IMR-90 (cell line): ENCODE results near the gene HOXB6. TPM values are rescaled to one million over a fixed set of nuclear protein-coding genes. Genes with fewer than 3 reads are reported as not detected.

Source experiments
- ATAC-seq: fragments of 200-7000 bp; cut with Tn5 transposase; 2 replicates; pipeline ENCODE4 v1.9.1; 2020; ENCODE audit warnings: low read depth, mild to moderate bottlenecking, moderate library complexity
- BruUV-seq: library from RNA; stranded (reverse); fragments of 400-500 nt; replicated peaks from 2 replicates; lab custom pipeline; 2021; lab: Mats Ljungman, UMichigan
- CTCF ChIA-PET: fragments of 300-600 bp; formaldehyde crosslinking; extraction: SDS; loops from one replicate; lab custom pipeline; 2021; ENCODE audit warnings: antibody characterized with exemption; lab: Yijun Ruan, JAX
- POLR2A ChIA-PET: fragments of 300-600 bp; sonication (Branson Sonifier 250); formaldehyde crosslinking; loops from one replicate; lab custom pipeline; 2022; ENCODE audit warnings: antibody characterized with exemption; ENCODE audit not compliant: unreplicated experiment; lab: Charles Lee
- DNase-seq: peaks from one replicate; pipeline ENCODE4 v3.0.0; 2013
- H2AFZ ChIP-seq: replicated peaks from 2 replicates; pipeline ENCODE3; 2013; ENCODE audit warnings: low read length, mild to moderate bottlenecking; ENCODE audit not compliant: poor library complexity
- H2AK5ac ChIP-seq: 2 replicates; pipeline ENCODE4 v1.6.1; 2013; ENCODE audit warnings: low read depth, low read length, inconsistent platforms
- H2AK9ac ChIP-seq: replicated peaks from 2 replicates; pipeline ENCODE3; 2013; ENCODE audit warnings: mild to moderate bottlenecking, low read depth, low read length, moderate library complexity; ENCODE audit not compliant: poor library complexity
- H2BK120ac ChIP-seq: 2 replicates; pipeline ENCODE4 v1.6.1; 2013; ENCODE audit warnings: low read depth, low read length, inconsistent platforms
- H2BK15ac ChIP-seq: 3 replicates; pipeline ENCODE4 v1.6.1; 2013; ENCODE audit warnings: low read depth, low read length, inconsistent platforms
- H2BK20ac ChIP-seq: 2 replicates; pipeline ENCODE4 v1.6.1; 2013; ENCODE audit warnings: low read depth, mild to moderate bottlenecking, inconsistent platforms, low read length, moderate library complexity
- H2BK5ac ChIP-seq: 2 replicates; pipeline ENCODE4 v1.6.1; 2013; ENCODE audit warnings: mild to moderate bottlenecking, low read depth, low read length, inconsistent platforms; ENCODE audit not compliant: poor library complexity, severe bottlenecking
- H3K14ac ChIP-seq: replicated peaks from 2 replicates; pipeline ENCODE4 v1.6.1; 2013; ENCODE audit warnings: low read depth, low read length, inconsistent platforms
- H3K18ac ChIP-seq: 2 replicates; pipeline ENCODE4 v1.6.1; 2013; ENCODE audit warnings: low read depth, low read length, control low read depth
- H3K23ac ChIP-seq: 2 replicates; pipeline ENCODE4 v1.6.1; 2013; ENCODE audit warnings: low read depth, low read length, inconsistent platforms
- H3K27ac ChIP-seq: 2 replicates; pipeline ENCODE4 v1.5.1; 2013; ENCODE audit warnings: mild to moderate bottlenecking, control low read depth, low read length; ENCODE audit not compliant: insufficient read depth
- H3K27me3 ChIP-seq: 2 replicates; pipeline ENCODE4 v1.6.1; 2013; ENCODE audit warnings: low read length; ENCODE audit not compliant: control insufficient read depth, insufficient read depth
- H3K36me3 ChIP-seq: 2 replicates; pipeline ENCODE4 v1.6.1; 2013; ENCODE audit warnings: low read length, mixed read lengths; ENCODE audit not compliant: control insufficient read depth, insufficient read depth
- H3K4ac ChIP-seq: 2 replicates; pipeline ENCODE4 v1.6.1; 2013; ENCODE audit warnings: low read depth, low read length, inconsistent platforms
- H3K4me1 ChIP-seq: 2 replicates; pipeline ENCODE4 v1.6.1; 2013; ENCODE audit warnings: low read length, mixed read lengths; ENCODE audit not compliant: control insufficient read depth, insufficient read depth
- H3K4me2 ChIP-seq: 2 replicates; pipeline ENCODE4 v1.6.1; 2013; ENCODE audit warnings: low read depth, mild to moderate bottlenecking, control low read depth, low read length, moderate library complexity
- H3K4me3 ChIP-seq: 2 replicates; pipeline ENCODE4 v1.5.1; 2013; ENCODE audit warnings: low read depth, mild to moderate bottlenecking, control low read depth, low read length, moderate library complexity; ENCODE audit not compliant: insufficient read depth
- H3K56ac ChIP-seq: 2 replicates; pipeline ENCODE4 v1.6.1; 2013; ENCODE audit warnings: low read length, inconsistent platforms; ENCODE audit not compliant: insufficient read depth; ENCODE audit errors: extremely low read depth
- H3K79me1 ChIP-seq, 2 experiments: 2 replicates each; pipeline ENCODE4 v1.6.1; 2013; ENCODE audit warnings: low read length in 2 of 2, inconsistent platforms in 1 of 2, low read depth in 1 of 2
- H3K9ac ChIP-seq: 2 replicates; pipeline ENCODE4 v1.6.1; 2013; ENCODE audit warnings: low read depth, low read length, control low read depth
- H3K9me1 ChIP-seq: 2 replicates; pipeline ENCODE4 v1.6.1; 2013; ENCODE audit warnings: low read length, inconsistent platforms; ENCODE audit not compliant: insufficient read depth
- H3K9me3 ChIP-seq: 2 replicates; pipeline ENCODE4 v1.6.1; 2013; ENCODE audit warnings: low read length; ENCODE audit not compliant: control insufficient read depth, insufficient read depth
- H4K20me1 ChIP-seq: 2 replicates; pipeline ENCODE4 v1.6.1; 2013; ENCODE audit warnings: low read length, inconsistent platforms; ENCODE audit not compliant: insufficient read depth
- H4K5ac ChIP-seq: 2 replicates; pipeline ENCODE4 v1.6.1; 2013; ENCODE audit warnings: mild to moderate bottlenecking, low read depth, low read length, control low read depth
- H4K8ac ChIP-seq, 2 experiments: 2 replicates each; pipeline ENCODE4 v1.6.1; 2013; ENCODE audit warnings: low read depth in 2 of 2, low read length in 2 of 2, control low read depth in 1 of 2, inconsistent platforms in 1 of 2
- H4K91ac ChIP-seq: 2 replicates; pipeline ENCODE4 v1.6.1; 2013; ENCODE audit warnings: low read depth, low read length, inconsistent platforms; ENCODE audit not compliant: insufficient read depth
- BHLHE40 ChIP-seq: fragments of 150-350 bp; IDR thresholded peaks from 2 replicates; pipeline ENCODE4 v1.6.1; 2016; ENCODE audit warnings: mild to moderate bottlenecking, low read depth, low read length
- CEBPB ChIP-seq: IDR thresholded peaks from 2 replicates; pipeline ENCODE4 v1.6.1; 2012; ENCODE audit warnings: low read depth, low read length, improper control_type of control experiment
- CHD1 ChIP-seq: IDR thresholded peaks from 2 replicates; pipeline ENCODE4 v1.6.1; 2012; ENCODE audit warnings: low read depth, low read length, improper control_type of control experiment
- FOS ChIP-seq: fragments of 150-350 bp; IDR thresholded peaks from 2 replicates; pipeline ENCODE4 v1.6.1; 2016; ENCODE audit warnings: low read depth, low read length
- MAFK ChIP-seq: IDR thresholded peaks from 2 replicates; pipeline ENCODE4 v1.6.1; 2012; ENCODE audit warnings: low read depth, low read length, improper control_type of control experiment
- MAZ ChIP-seq: IDR thresholded peaks from 2 replicates; pipeline ENCODE4 v1.6.1; 2012; ENCODE audit warnings: low read depth, mild to moderate bottlenecking, low read length, improper control_type of control experiment, moderate library complexity, borderline replicate concordance
- MXI1 ChIP-seq: IDR thresholded peaks from 2 replicates; pipeline ENCODE4 v1.6.1; 2012; ENCODE audit warnings: low read depth, mild to moderate bottlenecking, low read length, moderate library complexity, borderline replicate concordance
- NFE2L2 ChIP-seq: fragments of 150-350 bp; IDR thresholded peaks from 2 replicates; pipeline ENCODE4 v1.6.1; 2016; ENCODE audit warnings: low read depth, mild to moderate bottlenecking, low read length
- POLR2A ChIP-seq: IDR thresholded peaks from 2 replicates; pipeline ENCODE4 v1.6.1; 2012; ENCODE audit warnings: mild to moderate bottlenecking, low read depth, low read length
- RAD21 ChIP-seq: IDR thresholded peaks from 2 replicates; pipeline ENCODE4 v1.6.1; 2012; ENCODE audit warnings: low read length, improper control_type of control experiment
- RCOR1 ChIP-seq: IDR thresholded peaks from 2 replicates; pipeline ENCODE4 v1.6.1; 2012; ENCODE audit warnings: mild to moderate bottlenecking, low read length, improper control_type of control experiment; ENCODE audit not compliant: insufficient replicate concordance
- SMC3 ChIP-seq: fragments of 150-350 bp; IDR thresholded peaks from 2 replicates; pipeline ENCODE4 v1.6.1; 2016; ENCODE audit warnings: low read depth, mild to moderate bottlenecking, antibody characterized with exemption, low read length, moderate library complexity
- WGBS, 2 experiments: methylation state at CpG; one replicate each; pipeline versions ENCODE4 v1.1.5 to v1.1.7; 2013; ENCODE audit warnings: missing lambda C conversion rate in 2 of 2; ENCODE audit not compliant: insufficient read length in 1 of 2; ENCODE audit errors: extremely low coverage in 2 of 2; 5-methylcytosine and 5-hydroxymethylcytosine counted together
- dilution Hi-C: fragments of 300-500 bp; cut with HindIII; formaldehyde crosslinking; loops from one replicate; pipeline ENCODE4 v1.14.3; 2018; ENCODE audit warnings: low sequenced_read_pairs; ENCODE audit not compliant: unreplicated experiment
- in situ Hi-C: fragments of 300-500 bp; cut with MboI; formaldehyde crosslinking; loops from 3 replicates; pipeline ENCODE4 v1.14.3; 2019; ENCODE audit warnings: low sequenced_read_pairs, inconsistent platforms, mixed read lengths
- intact Hi-C: fragments of 100-400 bp; cut with micrococcal nuclease; formaldehyde crosslinking; loops from 2 replicates; pipeline ENCODE4 v1.10.0; 2022
- polyA plus RNA-seq, 3 experiments: library from polyadenylated mRNA; depleted of rRNA; stranded (reverse); fragments of >200 nt; gene quantifications; 2 replicates each; pipeline ENCODE4 v1.2.3, GENCODE V29; 2012; ENCODE audit warnings: low replicate concordance in 1 of 3
- total RNA-seq: library from RNA; depleted of rRNA; stranded (reverse); fragments of >200 nt; gene quantifications from 2 replicates; pipeline ENCODE4 v1.2.3, GENCODE V29; 2012
- TF ChIP-seq, protein P1 (sequence below): conservative IDR thresholded peaks from 2 replicates; pipeline ENCODE4 v1.5.1; 2012; ENCODE audit warnings: mild to moderate bottlenecking, low read depth, low read length, improper control_type of control experiment
- TF ChIP-seq, protein P2 (sequence below): fragments of 150-350 bp; IDR thresholded peaks from 2 replicates; pipeline ENCODE4 v1.6.1; 2017; ENCODE audit warnings: mild to moderate bottlenecking, antibody characterized with exemption, low read length, low read depth
- TF ChIP-seq, protein P3 (sequence below): fragments of 150-350 bp; IDR thresholded peaks from 2 replicates; pipeline ENCODE4 v1.6.1; 2016; ENCODE audit warnings: low read depth, mild to moderate bottlenecking, low read length, moderate library complexity, borderline replicate concordance

The HOXB6 gene
- total and polyA plus RNA-seq, 2 of the 4 experiments (the other 2 are of a cell fraction) = 11.1 to 42.2 TPM

DNA sequence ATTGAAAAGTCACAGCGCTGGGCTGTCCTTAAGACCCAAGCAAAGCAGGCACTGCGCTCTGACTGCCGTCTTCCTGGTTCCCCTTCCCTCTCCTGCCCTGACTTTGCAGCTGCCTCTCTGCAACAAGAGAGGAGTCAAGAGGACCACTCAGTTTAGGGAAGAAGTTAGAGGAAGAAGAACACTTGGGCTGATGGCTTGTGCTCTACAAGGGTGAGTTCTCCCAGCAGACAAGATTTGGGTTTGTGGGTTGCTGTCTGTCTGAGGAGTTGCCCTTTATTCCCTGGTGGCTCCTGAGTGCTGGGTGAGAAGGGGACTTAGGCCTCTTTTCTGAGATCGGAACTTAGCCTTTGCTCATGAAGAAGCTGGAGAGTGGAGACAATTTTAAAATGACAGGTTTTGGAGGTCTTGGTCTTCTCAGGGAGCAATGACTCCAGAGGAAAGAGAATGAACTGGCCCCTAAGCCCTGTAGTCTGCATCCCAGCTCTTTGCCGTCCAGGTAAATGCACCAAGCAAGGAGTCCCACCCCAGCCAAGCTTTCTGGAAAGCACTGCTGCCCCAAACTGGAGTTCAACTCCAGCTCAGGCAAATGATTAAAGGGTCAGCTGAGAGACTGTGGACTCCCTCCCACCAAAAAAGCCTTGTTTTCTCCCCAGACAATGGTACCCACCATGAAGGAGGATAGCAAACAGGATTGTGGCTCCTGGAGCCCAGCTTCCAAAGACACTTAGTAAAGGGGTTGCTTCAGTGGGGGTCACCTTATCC lies 24.0 kb upstream of the HOXB6 start:
- Histone ChIP-seq H4K8ac (no peak overlapping the region), H3K9me1 (no peaks in the 10 kb centered on the region), H3K9ac (no peak overlapping the region), H2BK5ac (no peak overlapping the region), H4K20me1 (peaks cover 12% of the 10 kb centered on the region; the same call in 1 of the 2 replicates), H2BK20ac (no peak overlapping the region), H3K4me3 (no peak overlapping the region), H2AK5ac (no peak overlapping the region), H4K91ac (no peak overlapping the region), H2AFZ (no peak overlapping the region), H3K4me2 (no peak overlapping the region), H3K9me3 (peaks cover 34% of the 10 kb centered on the region), H3K14ac (no peak overlapping the region), H4K5ac (no peak overlapping the region), H3K79me1 (no peaks in the 10 kb centered on the region), H3K4ac (no peak overlapping the region), H2BK120ac (no peak overlapping the region), H3K36me3 (no peaks in the 10 kb centered on the region), H3K4me1 (no peaks in the 10 kb centered on the region; the same call in 1 of the 2 replicates), H3K27ac (no peak overlapping the region), H3K23ac (no peak overlapping the region), H2AK9ac (no peak overlapping the region), H2BK15ac (no peak overlapping the region), H3K18ac (no peak overlapping the region), H3K56ac (no peak overlapping the region), H3K27me3 (peaks cover 98% of the 10 kb centered on the region)
- POLR2A ChIA-PET = no interaction called here
- BruUV-seq = no TSS peak
- no peak for ATAC-seq
- dilution Hi-C loops = no loop called here
- no peak for DNase-seq
- in situ Hi-C loops = loop anchor here (10.0 kb wide), 1 partner anchor 464 kb away; no protein-coding TSS in a partner anchor
- WGBS, 2 experiments = 20% methylated on average over 1 of the region's 5 CpGs; no CpG with 5 or more reads in 1 of the 2 experiments
- CTCF ChIA-PET = no interaction called here
- intact Hi-C loops = no loop called here
- TF ChIP-seq MAFK = no peak
- no peak for TF ChIP-seq RAD21
- TF ChIP-seq, protein P1, sequence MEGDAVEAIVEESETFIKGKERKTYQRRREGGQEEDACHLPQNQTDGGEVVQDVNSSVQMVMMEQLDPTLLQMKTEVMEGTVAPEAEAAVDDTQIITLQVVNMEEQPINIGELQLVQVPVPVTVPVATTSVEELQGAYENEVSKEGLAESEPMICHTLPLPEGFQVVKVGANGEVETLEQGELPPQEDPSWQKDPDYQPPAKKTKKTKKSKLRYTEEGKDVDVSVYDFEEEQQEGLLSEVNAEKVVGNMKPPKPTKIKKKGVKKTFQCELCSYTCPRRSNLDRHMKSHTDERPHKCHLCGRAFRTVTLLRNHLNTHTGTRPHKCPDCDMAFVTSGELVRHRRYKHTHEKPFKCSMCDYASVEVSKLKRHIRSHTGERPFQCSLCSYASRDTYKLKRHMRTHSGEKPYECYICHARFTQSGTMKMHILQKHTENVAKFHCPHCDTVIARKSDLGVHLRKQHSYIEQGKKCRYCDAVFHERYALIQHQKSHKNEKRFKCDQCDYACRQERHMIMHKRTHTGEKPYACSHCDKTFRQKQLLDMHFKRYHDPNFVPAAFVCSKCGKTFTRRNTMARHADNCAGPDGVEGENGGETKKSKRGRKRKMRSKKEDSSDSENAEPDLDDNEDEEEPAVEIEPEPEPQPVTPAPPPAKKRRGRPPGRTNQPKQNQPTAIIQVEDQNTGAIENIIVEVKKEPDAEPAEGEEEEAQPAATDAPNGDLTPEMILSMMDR = no peak
- no peak for TF ChIP-seq CEBPB
- TF ChIP-seq MAZ = no peak
- TF ChIP-seq FOS = no peak
- TF ChIP-seq, protein P2, sequence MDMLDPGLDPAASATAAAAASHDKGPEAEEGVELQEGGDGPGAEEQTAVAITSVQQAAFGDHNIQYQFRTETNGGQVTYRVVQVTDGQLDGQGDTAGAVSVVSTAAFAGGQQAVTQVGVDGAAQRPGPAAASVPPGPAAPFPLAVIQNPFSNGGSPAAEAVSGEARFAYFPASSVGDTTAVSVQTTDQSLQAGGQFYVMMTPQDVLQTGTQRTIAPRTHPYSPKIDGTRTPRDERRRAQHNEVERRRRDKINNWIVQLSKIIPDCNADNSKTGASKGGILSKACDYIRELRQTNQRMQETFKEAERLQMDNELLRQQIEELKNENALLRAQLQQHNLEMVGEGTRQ = no peak
- no peak for TF ChIP-seq BHLHE40
- no peak for TF ChIP-seq POLR2A
- no peak for TF ChIP-seq CHD1
- TF ChIP-seq, protein P3, sequence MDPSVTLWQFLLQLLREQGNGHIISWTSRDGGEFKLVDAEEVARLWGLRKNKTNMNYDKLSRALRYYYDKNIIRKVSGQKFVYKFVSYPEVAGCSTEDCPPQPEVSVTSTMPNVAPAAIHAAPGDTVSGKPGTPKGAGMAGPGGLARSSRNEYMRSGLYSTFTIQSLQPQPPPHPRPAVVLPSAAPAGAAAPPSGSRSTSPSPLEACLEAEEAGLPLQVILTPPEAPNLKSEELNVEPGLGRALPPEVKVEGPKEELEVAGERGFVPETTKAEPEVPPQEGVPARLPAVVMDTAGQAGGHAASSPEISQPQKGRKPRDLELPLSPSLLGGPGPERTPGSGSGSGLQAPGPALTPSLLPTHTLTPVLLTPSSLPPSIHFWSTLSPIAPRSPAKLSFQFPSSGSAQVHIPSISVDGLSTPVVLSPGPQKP = no peak
- no peak for TF ChIP-seq MXI1
- no peak for TF ChIP-seq RCOR1
- no peak for TF ChIP-seq NFE2L2
- no peak for TF ChIP-seq SMC3
